ENCODE data around the gene TULP4.

GRCh38 chr6:158366363-158366762 is 54.1 kb downstream of the TULP4 start:
- TF ChIP-seq, protein P1, sequence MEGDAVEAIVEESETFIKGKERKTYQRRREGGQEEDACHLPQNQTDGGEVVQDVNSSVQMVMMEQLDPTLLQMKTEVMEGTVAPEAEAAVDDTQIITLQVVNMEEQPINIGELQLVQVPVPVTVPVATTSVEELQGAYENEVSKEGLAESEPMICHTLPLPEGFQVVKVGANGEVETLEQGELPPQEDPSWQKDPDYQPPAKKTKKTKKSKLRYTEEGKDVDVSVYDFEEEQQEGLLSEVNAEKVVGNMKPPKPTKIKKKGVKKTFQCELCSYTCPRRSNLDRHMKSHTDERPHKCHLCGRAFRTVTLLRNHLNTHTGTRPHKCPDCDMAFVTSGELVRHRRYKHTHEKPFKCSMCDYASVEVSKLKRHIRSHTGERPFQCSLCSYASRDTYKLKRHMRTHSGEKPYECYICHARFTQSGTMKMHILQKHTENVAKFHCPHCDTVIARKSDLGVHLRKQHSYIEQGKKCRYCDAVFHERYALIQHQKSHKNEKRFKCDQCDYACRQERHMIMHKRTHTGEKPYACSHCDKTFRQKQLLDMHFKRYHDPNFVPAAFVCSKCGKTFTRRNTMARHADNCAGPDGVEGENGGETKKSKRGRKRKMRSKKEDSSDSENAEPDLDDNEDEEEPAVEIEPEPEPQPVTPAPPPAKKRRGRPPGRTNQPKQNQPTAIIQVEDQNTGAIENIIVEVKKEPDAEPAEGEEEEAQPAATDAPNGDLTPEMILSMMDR (conservative IDR thresholded peaks at IDR 0.05; ENCODE audit: low read length): no peak
- no peak for TF ChIP-seq EZH2phosphoT487 (IDR thresholded peaks at IDR 0.05; ENCODE audit: borderline replicate concordance)

Data from Loucy (cell line).